IMR-90 (cell line): Measurements from ENCODE around the gene CYB561D2.

Experiments used
- BHLHE40 ChIP-seq: fragments of 150-350 bp; IDR thresholded peaks from 2 replicates; pipeline ENCODE4 v1.6.1; 2016; ENCODE audit warnings: mild to moderate bottlenecking, low read depth, low read length
- CTCF ChIP-seq: conservative IDR thresholded peaks from 2 replicates; pipeline ENCODE4 v1.5.1; 2012; ENCODE audit warnings: mild to moderate bottlenecking, low read depth, low read length, improper control_type of control experiment
- ELK1 ChIP-seq: fragments of 150-350 bp; IDR thresholded peaks from 2 replicates; pipeline ENCODE4 v1.6.1; 2016; ENCODE audit warnings: low read depth, mild to moderate bottlenecking, low read length, moderate library complexity, borderline replicate concordance
- FOS ChIP-seq: fragments of 150-350 bp; IDR thresholded peaks from 2 replicates; pipeline ENCODE4 v1.6.1; 2016; ENCODE audit warnings: low read depth, low read length
- NFE2L2 ChIP-seq: fragments of 150-350 bp; IDR thresholded peaks from 2 replicates; pipeline ENCODE4 v1.6.1; 2016; ENCODE audit warnings: low read depth, mild to moderate bottlenecking, low read length
- POLR2A ChIP-seq: IDR thresholded peaks from 2 replicates; pipeline ENCODE4 v1.6.1; 2012; ENCODE audit warnings: mild to moderate bottlenecking, low read depth, low read length
- RCOR1 ChIP-seq: IDR thresholded peaks from 2 replicates; pipeline ENCODE4 v1.6.1; 2012; ENCODE audit warnings: mild to moderate bottlenecking, low read length, improper control_type of control experiment; ENCODE audit not compliant: insufficient replicate concordance
- RFX5 ChIP-seq: IDR thresholded peaks from 2 replicates; pipeline ENCODE4 v1.8.0; 2012; ENCODE audit warnings: low read depth, mild to moderate bottlenecking, low read length, moderate library complexity

GRCh38 chr3:50372349-50372748 is 21.7 kb downstream of the CYB561D2 start:
- TF ChIP-seq CTCF (no peak), FOS (no peak), POLR2A (no peak), RFX5 (no peak), RCOR1 (no peak), ELK1 (no peak), BHLHE40 (no peak), NFE2L2 (no peak)
